Testis (tissue), 2 donors: ENCODE results near the gene HS3ST4.

Source experiments
- POLR2A ChIP-seq: fragments of 450-650 bp; IDR thresholded peaks from one replicate; pipeline ENCODE4 v1.6.1; 2017; ENCODE audit warnings: antibody characterized with exemption, mild to moderate bottlenecking, moderate library complexity
- TF ChIP-seq, protein P1 (sequence below), 3 experiments: fragments of 450-650 bp in 2 of 3; fragments of 200-600 bp in 1 of 3; sonication (generic) in 1 of 3; IDR thresholded peaks; one replicate each; pipeline ENCODE4 v1.5.1; 2016 to 2019; ENCODE audit warnings: antibody characterized with exemption in 3 of 3, mild to moderate bottlenecking in 2 of 3, moderate library complexity in 1 of 3

DNA sequence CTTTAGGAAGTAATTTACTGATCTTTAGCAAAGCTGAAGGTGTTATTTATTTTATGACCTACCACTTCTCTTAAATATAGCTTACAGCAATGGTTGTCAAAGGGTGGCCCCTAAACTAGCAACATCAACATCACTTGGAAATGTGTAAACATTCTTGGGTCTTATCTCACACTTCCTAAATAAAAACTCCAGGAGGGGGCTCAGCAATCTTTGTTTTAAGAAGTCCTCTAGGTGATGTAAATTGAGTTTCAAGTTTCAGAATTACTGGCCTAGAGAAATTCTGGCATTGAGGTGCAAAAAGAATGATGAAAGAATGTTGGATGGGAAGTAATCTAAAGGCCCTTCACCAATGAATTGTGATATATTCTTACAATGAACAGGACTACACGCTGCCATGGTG lies 142.3 kb downstream of the HS3ST4 start:
- TF ChIP-seq, protein P1, sequence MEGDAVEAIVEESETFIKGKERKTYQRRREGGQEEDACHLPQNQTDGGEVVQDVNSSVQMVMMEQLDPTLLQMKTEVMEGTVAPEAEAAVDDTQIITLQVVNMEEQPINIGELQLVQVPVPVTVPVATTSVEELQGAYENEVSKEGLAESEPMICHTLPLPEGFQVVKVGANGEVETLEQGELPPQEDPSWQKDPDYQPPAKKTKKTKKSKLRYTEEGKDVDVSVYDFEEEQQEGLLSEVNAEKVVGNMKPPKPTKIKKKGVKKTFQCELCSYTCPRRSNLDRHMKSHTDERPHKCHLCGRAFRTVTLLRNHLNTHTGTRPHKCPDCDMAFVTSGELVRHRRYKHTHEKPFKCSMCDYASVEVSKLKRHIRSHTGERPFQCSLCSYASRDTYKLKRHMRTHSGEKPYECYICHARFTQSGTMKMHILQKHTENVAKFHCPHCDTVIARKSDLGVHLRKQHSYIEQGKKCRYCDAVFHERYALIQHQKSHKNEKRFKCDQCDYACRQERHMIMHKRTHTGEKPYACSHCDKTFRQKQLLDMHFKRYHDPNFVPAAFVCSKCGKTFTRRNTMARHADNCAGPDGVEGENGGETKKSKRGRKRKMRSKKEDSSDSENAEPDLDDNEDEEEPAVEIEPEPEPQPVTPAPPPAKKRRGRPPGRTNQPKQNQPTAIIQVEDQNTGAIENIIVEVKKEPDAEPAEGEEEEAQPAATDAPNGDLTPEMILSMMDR (IDR thresholded peaks at IDR 0.05): no peak
- no peak for TF ChIP-seq POLR2A
